Osteocyte (in vitro differentiated cells): Measurements from ENCODE around the gene ZC3H6. TPM values are rescaled to one million over a fixed set of nuclear protein-coding genes. Genes with fewer than 3 reads are reported as not detected.

Source experiments
- DNase-seq: peaks from one replicate; pipeline ENCODE4 v3.0.0; 2021; ENCODE audit warnings: mixed read lengths; ENCODE audit not compliant: unreplicated experiment; ENCODE audit errors: extremely low spot score
- H3K27ac Mint-ChIP-seq: one replicate; pipeline ENCODE4 v1.8.0; 2021; ENCODE audit warnings: mild to moderate bottlenecking, mixed read lengths; ENCODE audit not compliant: unreplicated experiment
- H3K27me3 Mint-ChIP-seq: one replicate; pipeline ENCODE4 v1.8.0; 2021; ENCODE audit warnings: mixed read lengths; ENCODE audit not compliant: unreplicated experiment
- H3K36me3 Mint-ChIP-seq: one replicate; pipeline ENCODE4 v1.8.0; 2021; ENCODE audit warnings: mixed read lengths; ENCODE audit not compliant: unreplicated experiment
- H3K4me1 Mint-ChIP-seq: one replicate; pipeline ENCODE4 v1.8.0; 2021; ENCODE audit warnings: mixed read lengths; ENCODE audit not compliant: unreplicated experiment
- H3K4me3 Mint-ChIP-seq: one replicate; pipeline ENCODE4 v1.8.0; 2021; ENCODE audit warnings: mild to moderate bottlenecking, moderate library complexity, mixed read lengths; ENCODE audit not compliant: unreplicated experiment
- H3K9me3 Mint-ChIP-seq: one replicate; pipeline ENCODE4 v1.8.0; 2021; ENCODE audit warnings: mixed read lengths; ENCODE audit not compliant: unreplicated experiment
- CTCF ChIP-seq: fragments of 200-600 bp; sonication (generic); IDR thresholded peaks from 2 replicates; pipeline ENCODE4 v1.5.0; 2021; ENCODE audit warnings: antibody characterized with exemption, mild to moderate bottlenecking, moderate library complexity
- total RNA-seq: library from RNA; stranded (reverse); gene quantifications from 2 replicates; pipeline ENCODE4 v1.2.1, GENCODE V29; 2021

Gene ZC3H6
- total RNA-seq, 1 donor from 2014 or later: 8.2 TPM

GRCh38 chr2:112290648-112291047, 15.3 kb downstream of the ZC3H6 start:
- DNase-seq: no peak
- no peak for TF ChIP-seq CTCF
- H3K36me3 Mint-ChIP-seq: no peaks in the 10 kb centered on the region
- H3K27ac Mint-ChIP-seq: no peak overlapping the region
- H3K27me3 Mint-ChIP-seq: no peaks in the 10 kb centered on the region
- H3K4me3 Mint-ChIP-seq: no peak overlapping the region
- no peaks in the 10 kb centered on the region for H3K9me3 Mint-ChIP-seq
- H3K4me1 Mint-ChIP-seq: no peaks in the 10 kb centered on the region

GRCh38 chr2:112293636-112294401, 18.4 kb downstream of the ZC3H6 start:
- no peaks in the 10 kb centered on the region for H3K4me1 Mint-ChIP-seq
- H3K9me3 Mint-ChIP-seq: no peaks in the 10 kb centered on the region
- H3K4me3 Mint-ChIP-seq: no peak overlapping the region
- no peaks in the 10 kb centered on the region for H3K36me3 Mint-ChIP-seq
- DNase-seq: no peak
- no peak overlapping the region for H3K27ac Mint-ChIP-seq
- H3K27me3 Mint-ChIP-seq: no peaks in the 10 kb centered on the region
- no peak for TF ChIP-seq CTCF

- H3K36me3 Mint-ChIP-seq: peaks cover 3% of the 10 kb centered on the region
- H3K27me3 Mint-ChIP-seq: no peaks in the 10 kb centered on the region
- TF ChIP-seq CTCF: no peak
- no peak for DNase-seq
- H3K4me3 Mint-ChIP-seq: no peak overlapping the region
- H3K4me1 Mint-ChIP-seq: no peaks in the 10 kb centered on the region
- H3K9me3 Mint-ChIP-seq: no peaks in the 10 kb centered on the region
- H3K27ac Mint-ChIP-seq: no peak overlapping the region
These were observed 20.1 kb downstream of the ZC3H6 start for GRCh38 chr2:112295407-112296078.

- H3K36me3 Mint-ChIP-seq: peaks cover 9% of the 10 kb centered on the region
- H3K9me3 Mint-ChIP-seq: no peaks in the 10 kb centered on the region
- no peak overlapping the region for H3K27ac Mint-ChIP-seq
- H3K27me3 Mint-ChIP-seq: no peaks in the 10 kb centered on the region
- no peak for DNase-seq
- no peak for TF ChIP-seq CTCF
- no peak overlapping the region for H3K4me3 Mint-ChIP-seq
- peaks cover 2% of the 10 kb centered on the region for H3K4me1 Mint-ChIP-seq
These were observed 21.0 kb downstream of the ZC3H6 start for GRCh38 chr2:112296407-112296806.

DNA sequence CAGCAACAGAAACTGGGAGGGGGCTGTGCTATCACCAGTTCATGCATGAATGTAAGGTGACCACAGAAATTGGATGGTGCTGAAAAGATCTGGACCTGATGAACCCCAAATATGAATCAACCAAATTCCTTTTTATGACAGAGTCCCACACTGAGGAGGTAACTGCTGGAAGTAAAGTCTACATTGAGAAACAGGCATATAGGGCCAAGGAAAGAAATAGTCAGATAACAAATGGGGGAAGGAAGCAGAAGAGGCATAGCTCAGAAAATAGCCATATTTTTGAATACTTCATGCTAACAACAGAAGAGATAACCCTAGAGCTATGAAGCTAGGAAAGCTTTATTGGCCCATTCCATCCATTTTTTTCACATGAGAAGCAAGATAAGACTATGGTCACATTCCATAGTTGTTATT, 25.8 kb downstream of the ZC3H6 start:
- H3K36me3 Mint-ChIP-seq: peaks cover 30% of the 10 kb centered on the region
- DNase-seq: no peak
- no peaks in the 10 kb centered on the region for H3K27me3 Mint-ChIP-seq
- no peak for TF ChIP-seq CTCF
- H3K4me3 Mint-ChIP-seq: no peak overlapping the region
- H3K9me3 Mint-ChIP-seq: no peaks in the 10 kb centered on the region
- peaks cover 9% of the 10 kb centered on the region for H3K4me1 Mint-ChIP-seq
- no peak overlapping the region for H3K27ac Mint-ChIP-seq
